Measurements from ENCODE around the gene TNRC18. TPM values are rescaled to one million over a fixed set of nuclear protein-coding genes. Genes with fewer than 3 reads are reported as not detected.
"Not testable (repeated sequence)": the region's sequence is repeated elsewhere in the genome, so short reads cannot be mapped to it uniquely, and the experiment has no call there.

The TNRC18 gene
- total and polyA plus RNA-seq, 2 donors (not counting 3 experiments of a cell fraction or from before 2014, with no cell fraction given), result 14.8 to 64.6 TPM

DNA sequence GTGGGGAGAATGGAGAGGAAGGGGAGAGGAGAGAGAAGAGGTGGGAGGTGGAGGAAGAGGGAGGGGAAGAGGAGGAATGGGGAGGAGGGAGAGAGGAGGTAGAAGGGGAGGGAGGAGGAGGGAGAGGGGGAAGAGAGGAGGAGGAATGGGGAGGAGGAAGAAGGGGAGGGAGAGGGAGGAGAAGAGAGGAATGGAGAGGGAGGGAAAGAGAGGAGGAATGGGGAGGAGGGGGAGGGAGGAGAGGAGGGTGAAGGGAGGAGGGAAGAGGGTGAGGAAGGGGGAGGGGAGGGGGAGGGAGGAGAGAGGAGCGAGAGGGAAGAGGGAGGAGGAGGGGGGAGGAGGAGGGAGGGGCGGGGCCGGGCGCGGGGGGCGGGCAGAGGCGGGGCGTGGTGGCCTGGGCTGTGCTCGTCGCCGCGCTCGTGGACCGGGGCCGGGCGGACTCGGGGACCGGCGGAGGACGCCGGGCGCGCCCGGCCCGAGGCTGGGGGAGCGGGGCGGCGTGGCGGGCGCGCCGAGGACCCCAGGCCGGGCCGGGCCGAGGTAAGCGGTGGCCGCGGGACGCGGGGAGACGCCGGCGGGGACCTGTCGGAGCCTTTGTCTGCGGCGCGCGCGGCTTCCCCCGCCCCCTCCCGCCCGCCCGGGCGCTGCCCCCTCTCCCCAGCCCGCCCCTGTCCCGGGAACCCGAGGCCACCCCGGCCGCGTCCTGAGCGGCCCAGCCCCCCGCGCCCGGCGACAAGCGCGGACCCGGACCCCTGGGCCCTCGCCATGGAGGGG is 140.9 kb downstream of the TNRC18 start, which contains the start of gene SLC29A4:
Gene SLC29A4, plus strand, starts transcription at position 401 of the 774 bp plus-strand sequence. CDS start 4,874 bp downstream, outside the sequence.
- H3K79me2 ChIP-seq (ENCODE audit: control insufficient read depth, insufficient read depth, low read length), result no peaks in the 10 kb centered on the region
- no peaks in the 10 kb centered on the region for H3K27me3 ChIP-seq (ENCODE audit: control insufficient read depth in 2 of 2, insufficient read depth in 2 of 2, low read length in 2 of 2)
- DNase-seq (ENCODE audit: low read depth, low spot score) (no peak), FAIRE-seq (no peak)
- dilution Hi-C loops (cut with MboI; ENCODE audit: extremely low pct_ligation_motif_present, low sequenced_read_pairs) (no loop called here), intact Hi-C loops (cut with micrococcal nuclease) (no loop called here)
- H3K4me3 ChIP-seq (replicated peaks in 1 of 3; ENCODE audit: insufficient read depth in 1 of 3, low read depth in 1 of 3, low read length in 3 of 3), result peak within 1 kb of the TSS in 1 of 3 experiments; percentile 39
- ChIA-PET CTCF (no interaction called here), POLR2A (no interaction called here)
- H3K27ac ChIP-seq (ENCODE audit: insufficient read depth, low read depth, low read length), result no peak within 1 kb of the TSS
- no peaks in the 10 kb centered on the region for H4K20me1 ChIP-seq (replicated peaks; ENCODE audit: control insufficient read depth, extremely low read depth, insufficient read depth, low read length)
- no peaks in the 10 kb centered on the region for H3K4me1 ChIP-seq (ENCODE audit: control insufficient read depth, extremely low read depth, insufficient read depth, low read length)
- no peak for TF ChIP-seq GATA2 (IDR thresholded peaks at IDR 0.05; ENCODE audit: insufficient read depth, insufficient read length, low read depth, low read length)
- TF ChIP-seq, protein P1, sequence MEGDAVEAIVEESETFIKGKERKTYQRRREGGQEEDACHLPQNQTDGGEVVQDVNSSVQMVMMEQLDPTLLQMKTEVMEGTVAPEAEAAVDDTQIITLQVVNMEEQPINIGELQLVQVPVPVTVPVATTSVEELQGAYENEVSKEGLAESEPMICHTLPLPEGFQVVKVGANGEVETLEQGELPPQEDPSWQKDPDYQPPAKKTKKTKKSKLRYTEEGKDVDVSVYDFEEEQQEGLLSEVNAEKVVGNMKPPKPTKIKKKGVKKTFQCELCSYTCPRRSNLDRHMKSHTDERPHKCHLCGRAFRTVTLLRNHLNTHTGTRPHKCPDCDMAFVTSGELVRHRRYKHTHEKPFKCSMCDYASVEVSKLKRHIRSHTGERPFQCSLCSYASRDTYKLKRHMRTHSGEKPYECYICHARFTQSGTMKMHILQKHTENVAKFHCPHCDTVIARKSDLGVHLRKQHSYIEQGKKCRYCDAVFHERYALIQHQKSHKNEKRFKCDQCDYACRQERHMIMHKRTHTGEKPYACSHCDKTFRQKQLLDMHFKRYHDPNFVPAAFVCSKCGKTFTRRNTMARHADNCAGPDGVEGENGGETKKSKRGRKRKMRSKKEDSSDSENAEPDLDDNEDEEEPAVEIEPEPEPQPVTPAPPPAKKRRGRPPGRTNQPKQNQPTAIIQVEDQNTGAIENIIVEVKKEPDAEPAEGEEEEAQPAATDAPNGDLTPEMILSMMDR (IDR thresholded peaks at IDR 0.05; ENCODE audit: extremely low read depth in 1 of 2, insufficient read depth in 1 of 2, low read depth in 1 of 2, low read length in 2 of 2), result no peak
- TF ChIP-seq EZH2 (IDR thresholded peaks at IDR 0.05; ENCODE audit: borderline replicate concordance, low read depth, low read length, severe bottlenecking), result no peak
- TF ChIP-seq POLR2A (IDR thresholded peaks at IDR 0.05; ENCODE audit: low read depth, low read length), result no peak
- TF ChIP-seq JUN (IDR thresholded peaks at IDR 0.05; ENCODE audit: borderline replicate concordance, insufficient read depth, insufficient read length, low read depth), result no peak
- TF ChIP-seq, protein P2, sequence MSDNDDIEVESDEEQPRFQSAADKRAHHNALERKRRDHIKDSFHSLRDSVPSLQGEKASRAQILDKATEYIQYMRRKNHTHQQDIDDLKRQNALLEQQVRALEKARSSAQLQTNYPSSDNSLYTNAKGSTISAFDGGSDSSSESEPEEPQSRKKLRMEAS (IDR thresholded peaks at IDR 0.05; ENCODE audit: insufficient read depth, insufficient read length), result no peak
- no peak for TF ChIP-seq FOS (IDR thresholded peaks at IDR 0.05; ENCODE audit: borderline replicate concordance, insufficient read depth, low read length)
- no peak for TF ChIP-seq POLR2AphosphoS5 (IDR thresholded peaks at IDR 0.05; ENCODE audit: insufficient read depth, low read depth, low read length)
- H3K36me3 ChIP-seq (ENCODE audit: control insufficient read depth in 2 of 2, extremely low read depth in 1 of 2, insufficient read depth in 2 of 2, low read length in 2 of 2), result no peaks in the 10 kb centered on the region
- peak within 1 kb of the TSS; percentile 11 for H2AFZ ChIP-seq (ENCODE audit: low read depth, low read length)
- no peaks in the 10 kb centered on the region for H3K9me1 ChIP-seq (replicated peaks; ENCODE audit: control insufficient read depth, extremely low read depth, insufficient read depth, low read length)
- H3K4me2 ChIP-seq (ENCODE audit: insufficient read depth, low read length), result no peak within 1 kb of the TSS
- H3K9me3 ChIP-seq (replicated peaks; ENCODE audit: control insufficient read depth, insufficient read depth, low read length), result no peaks in the 10 kb centered on the region
- H3K9ac ChIP-seq (replicated peaks; ENCODE audit: extremely low read depth, insufficient read depth, low read length), result no peak within 1 kb of the TSS
- BruUV-seq (replicated peaks), result no TSS peak

DNA sequence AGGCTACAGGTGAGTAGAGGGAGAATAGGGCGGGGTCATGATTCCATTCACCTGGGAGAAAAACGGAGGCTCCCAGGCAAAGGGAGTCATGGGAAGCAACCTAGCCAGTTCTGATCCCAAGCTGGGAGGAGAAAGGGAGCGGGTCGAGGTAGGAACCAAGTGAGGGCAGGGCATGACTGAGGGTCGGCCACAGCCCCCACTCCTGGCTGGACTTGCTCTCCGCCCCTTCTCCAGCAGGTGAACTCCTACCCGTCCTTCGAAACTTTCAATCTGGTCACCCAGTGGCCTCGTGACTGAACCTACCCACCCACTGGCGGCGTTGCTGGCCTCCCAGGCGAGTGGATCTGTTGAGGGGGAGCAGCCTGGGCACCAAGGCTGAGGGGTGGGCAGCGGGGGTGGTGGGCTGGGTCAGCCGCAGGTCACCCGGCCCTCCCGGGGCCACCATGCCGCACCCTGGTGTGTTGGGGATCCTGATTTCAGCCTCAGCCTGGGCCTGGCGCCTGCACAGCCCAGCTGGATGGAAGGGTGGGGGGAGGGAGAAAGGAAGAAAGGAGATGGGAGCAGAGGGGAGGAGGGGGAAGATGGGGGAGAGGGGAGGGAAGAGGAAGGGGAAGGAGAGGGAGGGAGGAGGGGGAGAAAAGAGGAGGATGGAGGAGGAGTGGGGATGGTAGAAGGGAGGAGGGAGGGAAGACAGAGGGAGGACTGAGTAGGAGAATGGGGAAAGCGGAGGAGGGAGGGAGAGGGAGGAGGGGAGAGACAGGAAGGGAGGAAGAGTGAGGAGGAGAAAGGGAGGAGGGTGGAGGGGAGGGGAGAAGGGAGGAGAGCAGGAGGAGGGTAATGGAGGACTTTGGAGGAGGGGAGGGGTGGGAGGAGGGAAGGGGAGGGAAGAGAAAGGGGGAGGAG is 141.8 kb downstream of the TNRC18 start:
- H3K79me2 ChIP-seq (ENCODE audit: control insufficient read depth, insufficient read depth, low read length); CTCF ChIA-PET; intact Hi-C loops (cut with micrococcal nuclease); dilution Hi-C loops (cut with MboI; ENCODE audit: extremely low pct_ligation_motif_present, low sequenced_read_pairs); DNase-seq (ENCODE audit: low read depth, low spot score); FAIRE-seq; H3K4me2 ChIP-seq (ENCODE audit: insufficient read depth, low read length); H3K36me3 ChIP-seq (ENCODE audit: control insufficient read depth in 2 of 2, extremely low read depth in 1 of 2, insufficient read depth in 2 of 2, low read length in 2 of 2); H3K4me1 ChIP-seq (ENCODE audit: control insufficient read depth, extremely low read depth, insufficient read depth, low read length); BruUV-seq (replicated peaks); POLR2A ChIA-PET; H3K4me3 ChIP-seq (replicated peaks in 1 of 3; ENCODE audit: insufficient read depth in 1 of 3, low read depth in 1 of 3, low read length in 3 of 3); H4K20me1 ChIP-seq (replicated peaks; ENCODE audit: control insufficient read depth, extremely low read depth, insufficient read depth, low read length); H3K27me3 ChIP-seq (ENCODE audit: control insufficient read depth in 2 of 2, insufficient read depth in 2 of 2, low read length in 2 of 2); H3K27ac ChIP-seq (ENCODE audit: insufficient read depth, low read depth, low read length); H3K9me3 ChIP-seq (replicated peaks; ENCODE audit: control insufficient read depth, insufficient read depth, low read length); H3K9me1 ChIP-seq (replicated peaks; ENCODE audit: control insufficient read depth, extremely low read depth, insufficient read depth, low read length); H3K9ac ChIP-seq (replicated peaks; ENCODE audit: extremely low read depth, insufficient read depth, low read length); H2AFZ ChIP-seq (ENCODE audit: low read depth, low read length): not testable (repeated sequence)
